Activated T-cell treated with anti-CD3 and anti-CD28 coated beads for 4 hours (primary cell): ENCODE data around the gene SALL2.

Source experiments
- DNase-seq: peaks from one replicate; pipeline ENCODE4 v3.0.0-alpha.2; 2020

Gene SALL2

DNA sequence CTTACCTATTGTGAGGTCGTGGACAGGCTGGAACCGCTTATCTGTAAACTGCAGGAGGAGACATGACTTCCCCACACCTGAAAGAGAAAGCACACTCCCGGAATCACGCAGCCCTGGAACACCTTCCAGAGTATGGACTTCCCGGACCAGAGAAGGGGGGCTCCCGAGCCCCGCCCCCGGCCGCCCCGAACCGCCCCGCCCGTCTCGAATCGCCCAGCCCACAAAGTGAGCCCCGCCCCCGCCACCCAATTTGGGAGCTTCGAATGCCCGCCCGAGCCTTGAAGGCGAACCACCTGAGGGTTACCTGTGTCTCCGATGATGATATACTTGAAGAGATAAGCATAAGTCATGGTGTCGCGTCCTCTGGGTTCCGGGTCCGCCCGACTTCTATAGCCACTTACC, 49.6 kb downstream of the SALL2 start:
- DNase-seq: peak; percentile 80

DNA sequence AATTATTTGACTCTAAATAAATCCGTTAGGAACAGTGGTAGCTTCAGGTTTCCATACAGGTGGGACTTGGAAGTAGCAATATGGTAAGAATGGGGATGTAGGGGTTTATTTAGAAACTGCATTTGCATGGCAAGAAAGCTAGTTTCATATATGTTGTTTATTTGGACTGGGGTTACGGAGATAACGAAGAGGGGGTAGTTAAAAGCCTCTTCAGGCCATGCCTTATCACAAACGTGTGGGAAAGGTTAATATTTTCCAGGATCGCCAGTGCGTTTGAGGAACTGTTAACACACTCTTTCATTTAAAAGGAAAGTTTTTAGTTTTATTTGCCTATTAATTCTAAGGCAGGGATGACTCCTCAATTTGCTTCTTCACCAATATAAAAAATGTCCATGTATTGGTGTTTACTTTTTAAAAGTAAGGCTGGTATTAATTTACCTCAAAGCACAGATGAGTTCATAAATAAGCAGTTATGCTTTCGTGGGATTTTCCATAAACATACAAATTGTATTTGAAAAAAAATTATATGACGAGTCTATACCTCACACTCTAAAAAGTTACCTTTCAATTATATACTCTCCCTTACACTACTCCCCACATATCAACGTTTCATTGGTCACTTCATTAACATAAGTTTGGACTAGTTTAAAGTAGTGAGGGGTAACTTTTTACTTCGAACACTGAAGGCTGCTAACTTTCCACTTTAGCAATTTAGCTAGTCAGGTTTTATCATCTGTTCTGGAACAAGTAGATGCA, 50.2 kb downstream of the SALL2 start:
- DNase-seq: no peak
